ENCODE measurements around the gene DISP3.

- no peak for TF ChIP-seq CTCF (conservative IDR thresholded peaks at IDR 0.05; ENCODE audit: low read length)
- TF ChIP-seq EZH2phosphoT487 (IDR thresholded peaks at IDR 0.05; ENCODE audit: borderline replicate concordance, low read depth, low read length), result no peak
Measured at GRCh38 chr1:11522400-11523235, 43.7 kb downstream of the DISP3 start.
